BE2C (cell line): Measurements from ENCODE around the gene TRABD2A.

Experiments
- DNase-seq: peaks from one replicate; pipeline ENCODE4 v3.0.0-alpha.2; 2020
- H3K27me3 ChIP-seq: fragments of 250-450 bp; sonication (Bioruptor Pico); 2 replicates; pipeline ENCODE4 v1.5.1; 2020; ENCODE audit warnings: mild to moderate bottlenecking
- H3K36me3 ChIP-seq: fragments of 250-450 bp; sonication (Bioruptor Pico); 2 replicates; pipeline ENCODE4 v1.5.1; 2020; ENCODE audit warnings: mild to moderate bottlenecking
- H3K4me1 ChIP-seq: fragments of 250-450 bp; sonication (Bioruptor Pico); 2 replicates; pipeline ENCODE4 v1.5.1; 2020
- H3K4me3 ChIP-seq: 2 replicates; pipeline ENCODE4 v1.5.1; 2011; ENCODE audit warnings: low read depth, low read length
- H3K9me3 ChIP-seq: fragments of 250-450 bp; sonication (Bioruptor Pico); 2 replicates; pipeline ENCODE4 v1.5.1; 2020
- CTCF ChIP-seq: IDR thresholded peaks from 2 replicates; pipeline ENCODE4 v1.5.1; 2012; ENCODE audit warnings: mild to moderate bottlenecking, low read depth, low read length

Gene TRABD2A

GRCh38 chr2:84881581-84882413 is 913 bp upstream of the TRABD2A start:
- TF ChIP-seq CTCF = peak; percentile 66
- peaks cover 32% of the 10 kb centered on the region for H3K27me3 ChIP-seq
- peak overlapping the region; percentile 15 for H3K4me3 ChIP-seq
- no peaks in the 10 kb centered on the region for H3K36me3 ChIP-seq
- DNase-seq = peak; percentile 50
- H3K9me3 ChIP-seq = no peaks in the 10 kb centered on the region
- H3K4me1 ChIP-seq = no peaks in the 10 kb centered on the region

GRCh38 chr2:84880395-84880644 is 564 bp downstream of the TRABD2A start:
- no peak overlapping the region for H3K4me3 ChIP-seq
- H3K36me3 ChIP-seq = no peaks in the 10 kb centered on the region
- H3K4me1 ChIP-seq = no peaks in the 10 kb centered on the region
- no peak for TF ChIP-seq CTCF
- peaks cover 32% of the 10 kb centered on the region for H3K27me3 ChIP-seq
- H3K9me3 ChIP-seq = no peaks in the 10 kb centered on the region
- DNase-seq = no peak

GRCh38 chr2:84879584-84880394 is 1.1 kb downstream of the TRABD2A start:
- no peak for TF ChIP-seq CTCF
- H3K27me3 ChIP-seq = peaks cover 32% of the 10 kb centered on the region
- H3K36me3 ChIP-seq = no peaks in the 10 kb centered on the region
- no peak for DNase-seq
- H3K9me3 ChIP-seq = no peaks in the 10 kb centered on the region
- no peak overlapping the region for H3K4me3 ChIP-seq
- no peaks in the 10 kb centered on the region for H3K4me1 ChIP-seq

GRCh38 chr2:84878896-84879583 is 1.8 kb downstream of the TRABD2A start:
- no peak for DNase-seq
- Histone ChIP-seq H3K9me3 (no peaks in the 10 kb centered on the region), H3K36me3 (no peaks in the 10 kb centered on the region), H3K4me3 (no peak overlapping the region), H3K4me1 (no peaks in the 10 kb centered on the region), H3K27me3 (peaks cover 32% of the 10 kb centered on the region)
- TF ChIP-seq CTCF = no peak

GRCh38 chr2:84878459-84878858 is 2.4 kb downstream of the TRABD2A start:
- TF ChIP-seq CTCF = no peak
- DNase-seq = no peak
- Histone ChIP-seq H3K36me3 (no peaks in the 10 kb centered on the region), H3K4me1 (no peaks in the 10 kb centered on the region), H3K27me3 (peaks cover 32% of the 10 kb centered on the region), H3K4me3 (no peak overlapping the region), H3K9me3 (no peaks in the 10 kb centered on the region)
